ENCODE measurements around the gene TUG1.
A peak's percentile ranks its signal among the peaks of the same experiment; 100 is the strongest.

TUG1 gene

DNA sequence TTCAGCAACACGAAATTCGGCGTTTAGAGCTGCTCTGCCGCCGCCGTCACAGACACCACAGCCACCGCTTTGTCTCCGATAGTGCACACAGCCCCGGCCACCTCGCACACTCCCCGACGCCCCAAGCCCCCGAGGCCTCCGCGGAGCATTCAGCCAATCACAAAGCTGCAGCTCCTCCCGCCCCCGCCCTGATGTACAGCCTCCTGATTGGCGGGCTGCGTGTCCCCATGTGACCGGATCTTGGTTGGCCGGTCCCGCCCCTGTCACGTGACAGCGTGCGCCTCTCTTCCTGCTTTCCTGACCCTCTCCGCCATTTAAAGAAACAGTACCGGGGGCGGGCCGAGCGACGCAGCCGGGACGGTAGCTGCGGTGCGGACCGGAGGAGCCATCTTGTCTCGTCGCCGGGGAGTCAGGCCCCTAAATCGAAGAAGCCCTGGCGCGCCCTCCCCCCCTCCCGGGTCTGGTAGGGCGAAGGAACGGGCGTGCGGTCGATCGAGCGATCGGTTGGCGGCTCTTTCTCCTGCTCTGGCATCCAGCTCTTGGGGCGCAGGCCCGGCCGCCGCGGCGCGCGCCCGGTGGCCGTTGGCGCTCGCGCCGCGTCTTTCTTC is at the start of gene TUG1:
Gene TUG1, plus strand, starts transcription at position 342 of the 608 bp plus-strand sequence.
- peak; percentile 98 for DNase-seq (ENCODE audit: low spot score)

DNA sequence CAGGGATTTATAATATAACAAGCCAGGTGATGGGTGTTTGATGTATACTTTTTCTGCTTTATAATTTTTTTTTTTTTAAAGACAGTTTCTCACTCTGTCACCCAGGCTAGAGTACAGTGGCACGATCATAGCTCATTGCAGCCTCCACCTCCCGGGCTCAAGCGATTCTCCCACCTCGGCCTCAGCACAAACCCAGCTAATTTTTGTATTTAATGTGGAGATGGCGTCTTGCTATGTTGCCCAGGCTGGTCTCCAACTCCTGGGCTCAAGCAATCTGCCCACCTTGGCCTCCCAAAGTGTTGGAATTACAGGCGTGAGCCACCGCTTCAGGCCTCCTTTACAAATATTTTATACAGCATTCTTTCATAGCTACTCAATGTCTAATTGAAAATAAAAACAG is 49.1 kb upstream of the TUG1 start:
- no peak for DNase-seq (ENCODE audit: low spot score)

DNA sequence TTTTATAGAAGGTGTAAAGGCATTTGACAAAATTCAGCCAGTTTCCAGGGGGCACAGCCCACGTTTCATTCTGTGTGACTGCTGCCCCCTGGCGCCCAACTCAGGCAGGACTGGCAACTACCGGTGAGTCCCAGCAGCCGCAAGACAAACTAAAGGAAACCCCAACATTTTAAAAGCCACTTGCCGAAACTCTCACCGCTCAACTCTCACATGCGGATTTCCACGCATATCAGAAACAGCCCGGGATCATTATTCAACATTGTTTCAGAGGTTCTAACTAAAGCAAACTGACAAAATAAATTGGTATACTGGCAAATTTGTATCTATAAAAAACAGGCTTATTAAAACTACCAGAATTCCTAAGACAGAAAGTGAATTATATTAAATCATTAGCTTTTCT is 48.7 kb upstream of the TUG1 start:
- DNase-seq (ENCODE audit: low spot score), result peak; percentile 81

DNA sequence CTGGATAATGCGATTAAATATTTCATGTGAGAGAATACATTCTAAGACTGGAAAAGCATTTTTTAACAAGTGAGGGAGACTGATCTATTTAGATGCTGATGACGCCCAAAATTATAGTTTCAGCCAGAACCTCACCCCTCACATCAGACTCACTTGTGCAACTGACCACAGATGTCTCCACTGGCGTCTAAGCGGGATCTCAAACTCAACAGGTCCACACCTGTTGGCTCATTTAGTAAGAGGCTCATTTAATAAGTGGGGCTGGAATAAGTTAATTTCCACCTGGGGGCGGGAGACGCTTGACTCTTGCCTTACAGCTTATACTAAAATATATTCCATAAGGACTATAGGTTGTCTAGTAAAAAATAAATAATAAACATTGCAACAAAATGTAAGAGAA is 48.0 kb upstream of the TUG1 start:
- DNase-seq (ENCODE audit: low spot score), result no peak

DNA sequence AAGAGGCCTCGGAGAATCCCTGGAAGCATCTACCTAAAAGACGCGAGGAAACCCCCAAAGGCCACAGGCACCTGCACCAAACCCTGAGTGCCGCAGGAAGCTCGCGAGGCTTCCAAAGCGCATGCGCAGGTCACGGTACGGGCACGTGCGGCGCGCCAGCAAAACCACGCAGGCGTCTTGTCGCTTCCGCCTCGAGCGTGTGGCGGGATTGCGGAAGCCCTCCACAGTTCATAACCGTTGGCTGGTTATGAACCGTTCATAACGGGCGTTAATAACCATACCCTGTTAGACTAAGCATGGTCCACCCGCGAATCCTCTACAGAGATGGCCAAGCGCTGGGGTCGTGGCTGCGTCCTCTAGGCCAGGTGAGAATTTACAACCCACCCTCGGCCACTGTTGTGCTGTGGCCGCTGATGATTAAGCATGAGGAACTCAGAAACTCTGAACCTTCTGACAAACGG is 46.9 kb upstream of the TUG1 start:
- DNase-seq (ENCODE audit: low spot score), result peak; percentile 51

DNA sequence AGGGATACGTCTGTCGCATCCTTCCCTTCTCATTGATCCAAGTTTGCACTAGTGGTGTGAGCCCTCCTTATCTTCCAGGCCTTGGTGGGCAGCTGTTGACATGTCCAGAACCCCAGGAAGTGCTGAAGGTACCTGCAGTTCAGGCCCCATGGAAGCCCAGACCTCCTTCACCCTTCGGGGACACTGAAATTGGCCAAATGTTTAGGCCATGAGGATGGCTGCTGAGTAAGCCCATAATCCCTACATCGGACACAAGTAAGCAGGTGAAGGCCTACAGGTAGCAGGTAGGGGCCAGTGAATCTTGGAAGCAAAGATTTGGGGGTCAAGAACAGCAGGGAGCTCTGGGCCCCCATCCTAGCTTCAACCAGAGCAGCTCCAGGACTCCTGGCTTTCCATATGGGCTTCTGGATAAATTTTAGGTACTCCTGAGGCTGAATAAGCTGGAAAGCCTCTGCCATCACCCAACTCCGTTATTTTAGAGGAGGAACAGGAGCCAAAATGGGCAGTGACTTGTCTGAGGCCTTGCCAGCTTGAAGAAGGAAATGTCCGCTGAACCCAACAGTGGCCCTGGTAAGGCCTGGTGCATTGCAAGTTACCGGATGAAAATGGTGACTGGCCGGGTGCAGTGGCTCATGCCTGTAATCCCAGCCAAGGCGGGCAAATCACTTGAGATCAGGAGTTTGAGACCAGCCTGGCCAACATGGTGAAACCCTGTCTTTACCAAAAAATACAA is 45.7 kb upstream of the TUG1 start:
- DNase-seq (ENCODE audit: low spot score), result no peak

DNA sequence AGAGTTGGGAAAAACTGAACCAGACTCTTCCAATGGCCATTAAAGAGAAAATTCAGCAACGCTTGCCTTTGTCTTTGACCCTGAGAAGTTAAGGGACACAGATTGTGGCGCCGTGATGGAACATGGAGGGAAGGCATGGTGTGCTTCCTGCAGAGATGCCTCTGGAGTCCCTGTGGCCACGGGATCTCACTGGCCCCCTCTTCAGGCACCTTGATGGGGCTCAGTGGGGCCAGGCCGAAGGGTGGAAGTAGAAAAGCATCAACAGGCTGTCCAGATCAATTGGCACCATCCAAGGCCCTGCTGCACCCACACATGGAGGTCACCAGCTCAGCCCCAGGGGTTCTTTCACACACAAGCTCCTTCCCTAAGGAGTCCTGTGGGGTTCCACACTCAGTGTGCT is 43.4 kb upstream of the TUG1 start:
- no peak for DNase-seq (ENCODE audit: low spot score)

DNA sequence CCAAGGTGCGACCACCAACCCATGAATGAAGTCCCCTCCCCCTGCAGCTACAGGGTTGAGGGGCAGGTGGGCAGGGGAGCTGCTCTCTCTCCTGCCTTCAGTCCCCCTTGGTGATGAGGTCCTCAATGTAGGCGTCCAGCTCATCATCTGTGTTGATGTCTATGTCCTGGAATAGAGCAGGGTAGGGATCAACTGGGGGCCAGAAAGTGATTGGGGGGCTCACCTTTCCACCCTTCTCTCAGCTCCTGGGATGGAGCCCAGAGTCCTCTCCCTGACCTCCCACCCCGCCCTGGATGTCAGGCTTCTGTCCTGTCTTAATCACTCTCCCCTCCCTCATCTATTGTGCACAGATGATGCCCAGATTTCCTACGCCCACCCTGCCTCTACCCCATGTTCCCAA is 42.4 kb upstream of the TUG1 start:
- DNase-seq (ENCODE audit: low spot score), result no peak

DNA sequence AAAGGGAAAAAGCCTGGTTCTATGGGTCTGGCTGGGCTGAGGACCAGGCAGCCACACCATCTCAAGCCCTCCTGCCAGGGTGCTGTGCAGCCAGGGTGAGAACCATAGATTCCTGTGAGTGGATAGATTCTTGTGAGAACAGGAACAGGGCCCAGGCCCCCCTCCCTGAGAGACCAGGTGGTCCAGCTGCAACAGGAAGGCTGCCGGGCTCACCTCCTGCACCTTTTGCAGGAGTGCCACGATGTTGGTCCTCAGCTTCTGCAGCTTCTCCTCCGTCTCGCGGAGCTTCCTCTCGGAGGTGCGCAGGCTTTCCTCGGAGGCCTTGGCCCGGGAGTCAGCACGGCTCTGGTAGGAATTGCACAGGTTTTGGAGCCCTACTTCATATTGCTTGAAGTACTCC is 41.3 kb upstream of the TUG1 start:
- DNase-seq (ENCODE audit: low spot score), result no peak

DNA sequence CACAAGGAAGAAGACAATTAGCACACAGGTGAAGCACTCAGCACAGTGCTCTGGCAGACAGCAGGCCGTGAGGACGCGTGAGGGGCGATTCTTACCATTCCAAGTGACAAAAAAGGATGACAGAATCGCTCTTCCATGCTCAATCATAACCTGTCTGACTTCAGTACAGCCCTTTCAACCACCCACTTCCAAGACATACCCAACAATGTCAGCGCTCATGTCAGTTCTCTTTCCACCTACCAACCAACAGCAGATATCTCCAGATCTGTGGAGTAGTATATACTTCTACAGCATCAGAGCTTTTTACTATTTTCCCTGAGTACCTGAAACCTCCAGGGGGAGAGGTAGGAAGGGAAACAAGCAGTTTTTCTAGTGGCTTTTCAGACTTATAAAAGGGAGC is 40.7 kb upstream of the TUG1 start:
- no peak for DNase-seq (ENCODE audit: low spot score)

DNA sequence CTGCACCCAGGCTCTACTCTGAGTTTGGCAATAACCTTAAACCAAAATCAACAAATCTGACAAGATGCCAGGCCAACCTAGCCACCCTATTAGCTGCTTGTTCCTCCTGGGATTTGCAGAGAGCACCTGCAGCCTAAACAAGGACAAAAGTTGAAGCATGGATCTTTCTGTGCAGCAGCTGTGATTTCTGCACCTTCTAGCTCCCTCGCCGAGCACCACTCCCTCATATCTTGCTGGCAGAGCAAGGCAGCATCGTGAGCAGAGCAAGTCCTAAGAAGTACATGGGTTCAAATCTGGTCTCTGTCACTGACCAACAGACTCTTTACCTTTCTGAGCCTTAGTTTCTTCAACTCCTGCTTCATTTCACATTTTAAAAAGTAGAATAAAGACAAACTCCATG is 38.8 kb upstream of the TUG1 start:
- no peak for DNase-seq (ENCODE audit: low spot score)

DNA sequence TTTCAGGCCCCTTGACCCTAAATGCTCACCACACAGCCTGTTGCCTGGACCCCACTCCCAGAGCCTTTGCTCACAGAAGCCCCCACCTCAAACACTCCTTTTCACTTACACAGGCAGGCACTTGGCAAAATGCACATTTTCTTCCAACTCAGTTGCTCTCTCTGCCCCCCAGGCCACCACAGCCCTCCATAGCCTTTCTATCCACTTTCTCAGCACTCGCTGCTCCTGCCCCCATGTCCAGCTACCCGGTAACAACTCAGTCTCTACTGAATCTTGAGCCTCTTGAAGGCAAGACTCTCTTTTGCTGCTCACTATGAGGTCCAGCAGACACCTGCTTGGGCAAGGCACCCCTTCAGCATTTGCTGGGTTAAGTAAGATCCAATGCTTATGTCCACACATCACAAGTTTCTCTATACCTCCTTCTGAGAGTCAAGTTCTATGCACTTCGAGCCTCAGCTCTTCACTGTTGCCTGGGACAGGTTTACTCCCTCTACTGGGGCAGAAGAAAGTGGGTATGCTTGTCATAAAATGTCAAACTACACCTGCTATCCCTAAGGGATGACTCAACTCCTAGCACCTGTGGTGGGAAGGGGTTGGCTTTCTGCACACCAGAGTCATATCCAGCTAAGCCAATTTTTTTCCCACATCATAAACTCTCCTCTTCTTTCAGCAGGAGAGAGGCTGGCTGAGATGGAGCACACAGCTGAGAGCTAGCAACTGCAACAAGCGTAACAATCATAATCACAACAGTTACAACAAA is 37.3 kb upstream of the TUG1 start:
- DNase-seq (ENCODE audit: low spot score), result no peak

DNA sequence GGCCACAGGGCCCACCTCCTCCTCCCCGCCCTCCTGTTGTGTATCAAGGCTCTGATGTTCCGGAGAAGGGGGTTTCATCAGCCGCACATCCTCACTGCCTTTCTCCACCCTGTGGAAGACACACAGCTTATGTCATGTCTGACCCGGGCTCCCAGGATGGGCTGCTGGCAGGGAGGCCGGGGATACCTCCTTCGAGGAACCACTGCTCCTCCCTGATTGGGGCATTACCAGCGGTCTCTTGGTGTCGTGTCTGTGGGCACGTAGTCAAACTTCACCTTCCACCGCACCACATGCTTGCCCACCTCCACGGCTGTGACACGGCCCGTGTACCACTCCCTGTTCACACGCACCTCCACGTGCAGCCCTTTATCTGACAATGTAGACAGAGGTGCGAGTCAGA is 36.4 kb upstream of the TUG1 start:
- DNase-seq (ENCODE audit: low spot score), result no peak

DNA sequence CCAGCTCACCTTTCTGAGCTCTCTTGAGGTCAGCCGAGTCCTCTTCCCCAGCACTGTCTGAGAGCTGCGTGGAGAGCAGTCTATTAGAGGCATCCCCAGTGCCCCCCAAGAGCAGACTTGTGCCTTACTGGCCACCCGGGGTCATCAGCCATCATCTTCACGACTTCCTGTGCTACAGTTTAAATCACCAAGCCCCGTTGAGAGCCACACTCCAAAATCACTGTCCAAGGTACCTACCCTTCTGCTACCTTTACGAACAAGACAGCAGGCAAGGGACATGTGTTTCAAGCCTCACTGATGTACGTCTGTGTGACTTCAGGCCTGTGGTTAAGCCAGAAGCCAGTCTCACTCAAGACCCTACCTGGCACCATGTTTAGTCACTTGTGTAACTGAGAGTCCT is 35.6 kb upstream of the TUG1 start:
- no peak for DNase-seq (ENCODE audit: low spot score)

DNA sequence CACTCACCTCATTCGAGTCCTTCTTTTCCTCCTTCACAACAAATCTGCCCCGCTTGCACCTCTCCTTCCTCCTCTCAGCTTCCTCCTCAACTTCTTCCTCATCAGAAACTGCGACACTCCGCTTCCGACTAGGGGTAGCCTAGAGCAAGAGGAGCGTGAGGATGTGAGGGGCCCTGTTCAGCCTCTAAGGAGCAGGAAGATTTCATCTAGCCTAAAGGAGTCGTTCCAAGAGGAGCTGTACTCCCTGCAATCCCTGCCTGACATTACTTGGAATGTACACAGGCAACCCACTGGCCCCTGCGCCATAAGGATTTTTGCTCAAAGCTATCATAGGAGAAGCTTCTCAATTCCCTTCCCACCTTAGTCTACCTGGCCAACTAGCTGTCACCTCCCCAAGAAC is 35.0 kb upstream of the TUG1 start:
- DNase-seq (ENCODE audit: low spot score), result no peak

DNA sequence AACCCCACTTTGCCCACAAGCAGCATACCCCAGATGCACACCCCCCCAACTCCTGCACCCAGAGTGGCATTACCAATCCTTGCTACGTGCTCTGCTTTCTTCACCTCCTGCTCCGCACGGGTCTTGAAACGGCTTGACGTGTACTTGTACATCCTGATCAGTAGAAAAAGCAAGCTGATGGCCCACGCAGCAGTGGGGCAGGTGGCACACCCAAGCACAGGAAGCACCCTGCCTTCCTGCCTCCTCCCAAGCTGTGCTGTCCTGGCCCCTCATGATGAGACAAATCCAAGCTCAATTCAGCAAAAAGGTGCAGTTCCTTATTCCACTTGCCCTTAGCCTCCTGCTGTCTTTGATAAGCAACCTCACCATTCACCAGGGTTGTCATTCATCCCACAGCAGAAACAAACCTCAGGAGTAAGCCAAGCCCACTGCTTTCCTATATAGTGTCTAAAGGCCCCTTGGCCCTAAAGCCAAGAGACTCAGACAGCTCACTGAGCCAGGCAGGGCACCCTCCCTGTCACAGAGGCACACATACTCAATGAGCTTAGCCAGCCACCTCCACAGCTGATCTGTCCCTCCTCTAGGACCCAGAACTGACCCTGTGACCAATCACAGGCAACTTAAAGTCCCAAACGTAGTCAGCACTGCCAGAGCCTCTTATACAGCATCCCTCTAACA is 28.2 kb upstream of the TUG1 start:
- no peak for DNase-seq (ENCODE audit: low spot score)

DNA sequence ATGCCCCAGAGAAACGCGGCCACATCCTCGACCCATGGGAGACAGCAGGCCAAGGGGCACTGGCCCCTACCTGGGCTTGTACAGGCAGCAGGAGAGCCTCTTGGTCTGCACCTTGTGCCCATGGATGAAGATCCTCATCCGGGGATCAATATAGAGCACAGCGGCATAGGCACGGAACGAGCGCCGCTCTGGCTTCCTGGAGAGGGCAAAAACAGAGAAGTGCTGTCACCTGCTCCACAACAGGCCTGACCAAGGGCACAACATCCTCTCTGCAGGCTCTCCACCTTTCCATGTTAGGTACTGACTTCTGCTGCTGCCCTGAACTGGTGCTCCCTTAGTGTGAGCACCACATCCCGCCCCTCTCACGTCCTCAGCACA is 27.7 kb upstream of the TUG1 start:
- no peak for DNase-seq (ENCODE audit: low spot score)

DNA sequence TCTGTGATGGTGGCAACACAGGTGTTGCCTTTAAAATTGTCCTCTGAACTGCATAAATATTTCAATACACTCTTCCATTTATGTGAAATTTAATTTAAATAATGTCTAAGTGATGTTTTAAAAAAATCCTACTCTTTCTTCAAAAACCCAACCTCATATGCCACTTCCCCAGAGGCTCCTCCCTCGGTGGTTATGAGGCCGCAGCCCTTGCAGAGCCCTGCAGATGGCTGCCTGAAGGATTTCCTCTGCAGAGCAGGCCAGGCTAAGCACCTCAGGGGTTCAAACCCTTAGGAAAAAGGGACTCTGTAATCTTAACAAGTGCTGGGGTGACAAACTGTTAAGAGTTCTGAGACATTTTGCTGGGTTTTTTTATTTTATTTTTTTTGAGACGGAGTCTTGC is 25.7 kb upstream of the TUG1 start:
- no peak for DNase-seq (ENCODE audit: low spot score)

DNA sequence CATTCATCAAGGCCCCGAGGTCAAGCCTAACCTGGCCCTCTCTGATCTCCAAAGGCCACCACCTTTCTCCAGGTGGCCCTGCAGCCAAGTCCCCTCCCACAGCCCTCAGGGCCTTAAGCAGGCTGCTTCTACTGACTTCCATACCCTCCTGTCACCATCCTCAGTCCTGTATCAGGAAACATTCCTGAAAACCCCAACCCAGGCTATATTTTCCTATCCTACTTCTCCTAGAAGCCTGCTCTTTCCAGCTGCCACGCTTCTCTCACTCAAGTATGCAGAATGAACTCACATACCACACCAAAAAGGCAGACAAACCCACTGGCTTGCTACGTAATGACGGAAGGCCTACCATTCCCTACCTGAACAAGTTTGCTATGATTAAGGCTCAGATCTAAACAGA is 24.1 kb upstream of the TUG1 start:
- DNase-seq (ENCODE audit: low spot score), result no peak

DNA sequence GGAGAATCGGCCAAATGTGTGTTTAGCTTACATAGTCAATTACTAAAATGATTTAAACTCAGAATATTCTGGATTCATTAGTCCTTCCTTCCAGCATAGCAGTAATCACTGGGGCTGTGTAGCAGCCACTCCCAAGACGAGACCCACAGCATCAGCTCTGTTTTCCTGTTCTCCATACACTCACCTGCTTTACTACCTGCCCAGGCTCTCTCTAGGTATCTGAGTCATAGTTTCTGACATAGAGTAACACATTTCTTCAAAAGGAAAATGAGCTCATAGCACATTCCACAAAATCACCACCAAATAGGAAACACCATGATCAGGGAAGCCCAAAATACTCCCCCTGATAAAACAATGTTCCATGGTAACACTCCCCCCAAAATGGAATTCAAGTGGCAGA is 23.4 kb upstream of the TUG1 start:
- no peak for DNase-seq (ENCODE audit: low spot score)

DNA sequence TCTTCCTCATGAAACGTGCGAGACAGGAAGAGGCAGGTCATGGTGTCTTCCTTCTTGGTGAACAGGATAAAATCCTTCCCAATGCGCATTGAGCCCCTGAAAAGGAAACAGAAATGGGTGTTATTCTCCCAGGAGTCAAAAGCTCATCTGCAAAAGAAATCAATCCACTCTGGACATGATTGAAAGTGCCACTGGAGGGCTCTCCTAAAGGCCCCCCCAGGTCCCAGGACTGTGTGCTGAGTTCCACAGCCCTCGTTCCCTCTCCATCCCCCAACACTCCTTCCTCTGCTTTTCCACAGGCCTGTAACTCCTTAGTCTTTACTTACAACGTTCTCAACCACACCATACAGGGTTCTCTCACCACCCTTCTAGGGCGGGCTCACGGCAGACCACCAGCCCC is 22.7 kb upstream of the TUG1 start:
- no peak for DNase-seq (ENCODE audit: low spot score)

DNA sequence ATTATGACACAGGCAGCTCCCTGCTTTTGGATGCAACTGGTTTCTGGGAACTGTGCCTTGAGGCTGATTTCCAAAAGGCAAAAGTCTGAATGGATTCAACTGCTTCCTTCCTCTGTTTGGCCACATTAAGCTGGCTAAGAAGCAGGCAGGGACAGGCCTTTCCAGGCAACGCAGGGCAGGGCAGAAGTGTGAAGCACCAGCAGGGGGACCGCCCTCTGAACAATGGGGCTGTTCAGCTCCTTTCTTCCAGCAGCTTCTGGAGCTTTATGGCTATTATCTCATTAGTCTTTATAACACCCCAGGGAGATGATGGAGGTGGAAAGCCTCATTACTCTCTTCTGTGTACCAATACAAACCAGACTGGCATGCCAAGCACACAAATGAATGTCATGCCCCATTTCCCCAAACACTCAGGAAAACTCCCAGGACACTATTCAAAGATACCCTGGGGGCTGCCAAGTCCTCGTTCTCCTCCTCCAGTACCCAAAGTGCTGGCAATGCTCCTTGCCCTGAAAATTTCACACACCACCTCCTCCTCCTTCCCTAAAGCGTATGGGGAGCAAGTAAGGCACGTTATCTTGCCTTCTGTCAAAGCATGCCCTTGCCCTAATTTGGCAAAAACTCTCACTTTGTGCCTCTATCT is 21.8 kb upstream of the TUG1 start:
- peak; percentile 30 for DNase-seq (ENCODE audit: low spot score)

Data from cerebellar cortex (tissue), 1 donor.